SK-N-MC (cell line): ENCODE results near the gene APBA2.

Source experiments
- EZH2 ChIP-seq: fragments of 200-600 bp; sonication (generic); IDR thresholded peaks from one replicate; pipeline ENCODE4 v1.6.1; 2017; ENCODE audit warnings: antibody characterized with exemption
- FOXP2 ChIP-seq: optimal IDR thresholded peaks from 2 replicates; pipeline ENCODE3; 2011; ENCODE audit warnings: mild to moderate bottlenecking, moderate library complexity; ENCODE audit not compliant: insufficient read depth; ENCODE audit errors: extremely low read length, control extremely low read depth
- POLR2AphosphoS5 ChIP-seq: IDR thresholded peaks from 2 replicates; pipeline ENCODE4 v1.6.1; 2012; ENCODE audit warnings: mild to moderate bottlenecking, low read depth, low read length, borderline replicate concordance

GRCh38 chr15:28993051-28993719 is 107.4 kb downstream of the APBA2 start:
- TF ChIP-seq POLR2AphosphoS5 (no peak), EZH2 (no peak), FOXP2 (no peak)
